GM18873 (cell line): ENCODE measurements around the gene SLC6A20.
"Not testable (repeated sequence)": the region's sequence is repeated elsewhere in the genome, so short reads cannot be mapped to it uniquely, and the experiment has no call there.

Source experiments
- ATAC-seq: cut with Tn5 transposase; IDR thresholded peaks from one replicate; pipeline ENCODE4 v1.9.1; 2021; ENCODE audit warnings: mild to moderate bottlenecking, moderate library complexity, moderate number of reproducible peaks; ENCODE audit not compliant: unreplicated experiment, low FRiP score

SLC6A20 gene

GRCh38 chr3:45761831-45762230 lies 34.5 kb downstream of the SLC6A20 start:
- no peak for ATAC-seq

GRCh38 chr3:45760878-45761711 lies 35.2 kb downstream of the SLC6A20 start:
- no peak for ATAC-seq

GRCh38 chr3:45759851-45760250 lies 36.5 kb downstream of the SLC6A20 start:
- no peak for ATAC-seq

GRCh38 chr3:45758871-45759270 lies 37.5 kb downstream of the SLC6A20 start:
- no peak for ATAC-seq

GRCh38 chr3:45757141-45757540 lies 39.2 kb downstream of the SLC6A20 start:
- ATAC-seq = not testable (repeated sequence)

- ATAC-seq = no peak
Observed at GRCh38 chr3:45756055-45756454, 40.3 kb downstream of the SLC6A20 start.

- no peak for ATAC-seq
Observed at GRCh38 chr3:45754461-45754860, 41.9 kb downstream of the SLC6A20 start.

- no peak for ATAC-seq
Observed at GRCh38 chr3:45753095-45753494, 43.2 kb downstream of the SLC6A20 start.

GRCh38 chr3:45751537-45752242 lies 44.6 kb downstream of the SLC6A20 start:
- ATAC-seq = no peak

GRCh38 chr3:45749880-45750279 lies 46.5 kb downstream of the SLC6A20 start:
- no peak for ATAC-seq

- not testable (repeated sequence) for ATAC-seq
Observed at GRCh38 chr3:45749036-45749600, 47.2 kb downstream of the SLC6A20 start.

GRCh38 chr3:45748068-45748467 lies 48.3 kb downstream of the SLC6A20 start:
- ATAC-seq = no peak

GRCh38 chr3:45746777-45747622 lies 49.3 kb downstream of the SLC6A20 start:
- ATAC-seq = no peak

GRCh38 chr3:45746165-45746776 lies 50.1 kb downstream of the SLC6A20 start:
- no peak for ATAC-seq

- ATAC-seq = no peak
Observed at GRCh38 chr3:45742461-45743089, 53.8 kb downstream of the SLC6A20 start.

- ATAC-seq = no peak
Observed at GRCh38 chr3:45741742-45742460, 54.4 kb downstream of the SLC6A20 start.

GRCh38 chr3:45741247-45741646 lies 55.1 kb downstream of the SLC6A20 start:
- ATAC-seq = no peak

- no peak for ATAC-seq
Observed at GRCh38 chr3:45739991-45740390, 56.3 kb downstream of the SLC6A20 start.

GRCh38 chr3:45737234-45737633 lies 59.1 kb downstream of the SLC6A20 start:
- ATAC-seq = no peak
